Caco-2 (cell line): ENCODE results near the gene WFS1. TPM values are rescaled to one million over a fixed set of nuclear protein-coding genes. Genes with fewer than 3 reads are reported as not detected.

Experiments used
- BruUV-seq: library from RNA; stranded (reverse); fragments of 400-500 nt; replicated peaks from 2 replicates; lab custom pipeline; 2021; lab: Mats Ljungman, UMichigan
- CTCF ChIA-PET: fragments of 300-600 bp; sonication (Branson Sonifier 250); formaldehyde crosslinking; loops from one replicate; lab custom pipeline; 2022; ENCODE audit warnings: antibody characterized with exemption; lab: Charles Lee
- POLR2A ChIA-PET: fragments of 300-600 bp; sonication (Branson Sonifier 250); formaldehyde crosslinking; loops from one replicate; lab custom pipeline; 2022; ENCODE audit warnings: antibody characterized with exemption; lab: Charles Lee
- DNase-seq, 2 experiments: peaks; one replicate each; pipeline versions ENCODE4 v3.0.0 to v3.0.0-alpha.2; 2020 to 2022
- H3K27me3 ChIP-seq: replicated peaks from 2 replicates; pipeline ENCODE4 v1.6.0; 2011; ENCODE audit warnings: low read length; ENCODE audit not compliant: control insufficient read depth, insufficient read depth
- H3K36me3 ChIP-seq: 2 replicates; pipeline ENCODE4 v1.5.1; 2011; ENCODE audit warnings: low read length; ENCODE audit not compliant: control insufficient read depth, insufficient read depth
- H3K4me1 ChIP-seq: fragments of 250-450 bp; sonication (Bioruptor Pico); 2 replicates; pipeline ENCODE4 v1.5.1; 2020; ENCODE audit warnings: mild to moderate bottlenecking
- H3K4me3 ChIP-seq: 2 replicates; pipeline ENCODE4 v1.5.1; 2011; ENCODE audit warnings: low read depth, mild to moderate bottlenecking, control low read depth, low read length
- H3K9me3 ChIP-seq: fragments of 250-450 bp; sonication (Bioruptor Pico); 2 replicates; pipeline ENCODE4 v1.5.1; 2020; ENCODE audit warnings: mild to moderate bottlenecking, moderate library complexity
- H3K27ac Mint-ChIP-seq: one replicate; pipeline ENCODE4 v1.8.0; 2022; ENCODE audit warnings: mixed read lengths; ENCODE audit not compliant: unreplicated experiment
- H3K27me3 Mint-ChIP-seq: one replicate; pipeline ENCODE4 v1.8.0; 2022; ENCODE audit warnings: mixed read lengths; ENCODE audit not compliant: insufficient read depth, unreplicated experiment
- H3K36me3 Mint-ChIP-seq: one replicate; pipeline ENCODE4 v1.8.0; 2022; ENCODE audit warnings: mild to moderate bottlenecking, mixed read lengths; ENCODE audit not compliant: insufficient read depth, unreplicated experiment
- H3K4me1 Mint-ChIP-seq: one replicate; pipeline ENCODE4 v1.8.0; 2022; ENCODE audit warnings: low read depth, mixed read lengths; ENCODE audit not compliant: unreplicated experiment
- H3K4me3 Mint-ChIP-seq: one replicate; pipeline ENCODE4 v1.8.0; 2022; ENCODE audit warnings: mild to moderate bottlenecking, moderate library complexity, mixed read lengths; ENCODE audit not compliant: unreplicated experiment
- H3K9me3 Mint-ChIP-seq: one replicate; pipeline ENCODE4 v1.8.0; 2022; ENCODE audit warnings: mixed read lengths; ENCODE audit not compliant: unreplicated experiment
- CTCF ChIP-seq, 2 experiments: fragments of 200-600 bp in 1 of 2; IDR thresholded peaks; 1 replicate in 1 of 2; 2 replicates in 1 of 2; pipeline versions ENCODE4 v1.5.1 to v1.8.0; 2011 to 2022; ENCODE audit warnings: antibody characterized with exemption in 1 of 2, control low read depth in 1 of 2, inconsistent platforms in 1 of 2, low read depth in 1 of 2, low read length in 1 of 2, mild to moderate bottlenecking in 1 of 2, moderate library complexity in 1 of 2; ENCODE audit not compliant: insufficient read depth in 1 of 2, severe bottlenecking in 1 of 2, unreplicated experiment in 1 of 2
- intact Hi-C: fragments of 100-400 bp; cut with micrococcal nuclease; formaldehyde crosslinking; loops from one replicate; pipeline ENCODE4 v1.10.0; 2022; ENCODE audit not compliant: unreplicated experiment
- total RNA-seq: library from RNA; stranded (reverse); gene quantifications from 2 replicates; pipeline ENCODE4 v1.2.3, GENCODE V29; 2022

Gene WFS1
- total RNA-seq, 1 experiment from 2014 or later, result 24.9 TPM

GRCh38 chr4:6258741-6259140 lies 10.9 kb upstream of the WFS1 start:
- Histone ChIP-seq H3K4me3 (no peak overlapping the region), H3K27me3 (no peaks in the 10 kb centered on the region), H3K9me3 (no peaks in the 10 kb centered on the region), H3K4me1 (no peaks in the 10 kb centered on the region), H3K36me3 (no peaks in the 10 kb centered on the region)
- no peak overlapping the region for H3K4me3 Mint-ChIP-seq
- peaks cover 2% of the 10 kb centered on the region for H3K27me3 Mint-ChIP-seq
- ChIA-PET POLR2A (no interaction called here), CTCF (interaction anchor here (1.3 kb wide), 1 partner anchor 8 kb away, joined by 4 read pairs; no protein-coding TSS in a partner anchor)
- no peaks in the 10 kb centered on the region for H3K9me3 Mint-ChIP-seq
- no peak for TF ChIP-seq CTCF (IDR thresholded peaks at IDR 0.05; ENCODE audit: insufficient read depth in 1 of 2, low read depth in 1 of 2, low read length in 1 of 2, severe bottlenecking in 1 of 2, unreplicated experiment in 1 of 2)
- no peaks in the 10 kb centered on the region for H3K36me3 Mint-ChIP-seq
- H3K4me1 Mint-ChIP-seq, result no peaks in the 10 kb centered on the region
- no peak for DNase-seq
- intact Hi-C loops, result no loop called here
- H3K27ac Mint-ChIP-seq, result no peak overlapping the region
- no TSS peak for BruUV-seq

DNA sequence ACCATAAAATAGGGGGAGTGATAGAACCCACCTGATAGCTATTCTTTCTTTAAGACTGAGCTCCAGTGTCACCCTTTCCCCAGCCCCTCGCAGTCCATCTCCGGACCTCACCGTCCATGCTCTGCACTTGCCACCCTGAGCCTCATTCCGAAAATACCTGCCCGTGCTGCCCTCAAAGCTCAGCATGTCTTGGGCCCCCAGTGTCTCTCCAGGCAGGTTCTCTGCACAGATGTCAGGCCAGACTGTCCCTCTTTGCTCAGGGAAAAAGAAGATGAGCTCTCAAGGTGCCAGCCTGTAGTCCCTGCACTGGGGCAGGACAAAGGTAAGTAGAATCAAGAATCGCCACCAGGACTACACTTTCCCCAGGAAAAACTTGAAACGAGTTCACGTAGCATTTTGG lies 9.8 kb upstream of the WFS1 start:
- H3K4me1 Mint-ChIP-seq, result no peaks in the 10 kb centered on the region
- H3K9me3 Mint-ChIP-seq, result no peaks in the 10 kb centered on the region
- H3K27ac Mint-ChIP-seq, result no peak overlapping the region
- H3K27me3 ChIP-seq, result no peaks in the 10 kb centered on the region
- CTCF ChIA-PET, result interaction anchor here (0.7 to 1.2 kb wide), 4 partner anchors 9 to 95 kb away, joined by 3 to 5 read pairs (median 4); no protein-coding TSS in a partner anchor
- H3K4me1 ChIP-seq, result no peaks in the 10 kb centered on the region
- BruUV-seq, result no TSS peak
- no peak for TF ChIP-seq CTCF (IDR thresholded peaks at IDR 0.05; ENCODE audit: insufficient read depth in 1 of 2, low read depth in 1 of 2, low read length in 1 of 2, severe bottlenecking in 1 of 2, unreplicated experiment in 1 of 2)
- intact Hi-C loops, result no loop called here
- no peak overlapping the region for H3K4me3 Mint-ChIP-seq
- POLR2A ChIA-PET, result no interaction called here
- no peak for DNase-seq
- H3K36me3 Mint-ChIP-seq, result no peaks in the 10 kb centered on the region
- H3K9me3 ChIP-seq, result no peaks in the 10 kb centered on the region
- no peak overlapping the region for H3K4me3 ChIP-seq
- H3K27me3 Mint-ChIP-seq, result peaks cover 2% of the 10 kb centered on the region
- H3K36me3 ChIP-seq, result no peaks in the 10 kb centered on the region

- H3K4me3 Mint-ChIP-seq, result no peak overlapping the region
- BruUV-seq, result no TSS peak
These were observed 7.5 kb upstream of the WFS1 start for GRCh38 chr4:6262176-6262575.

More at GRCh38 chr4:6262176-6262575, 7.5 kb upstream of the WFS1 start:
- Mint-ChIP-seq H3K27ac (no peak overlapping the region), H3K36me3 (no peaks in the 10 kb centered on the region), H3K4me1 (no peaks in the 10 kb centered on the region), H3K9me3 (no peaks in the 10 kb centered on the region), H3K27me3 (peaks cover 3% of the 10 kb centered on the region)
- intact Hi-C loops, result no loop called here
- POLR2A ChIA-PET, result no interaction called here
- H3K4me3 ChIP-seq, result no peak overlapping the region
- H3K36me3 ChIP-seq, result no peaks in the 10 kb centered on the region
- CTCF ChIA-PET, result interaction anchor here (1.2 kb wide), 1 partner anchor 65 kb away, joined by 3 read pairs; no protein-coding TSS in a partner anchor
- no peak for TF ChIP-seq CTCF (IDR thresholded peaks at IDR 0.05; ENCODE audit: insufficient read depth in 1 of 2, low read depth in 1 of 2, low read length in 1 of 2, severe bottlenecking in 1 of 2, unreplicated experiment in 1 of 2)
- no peaks in the 10 kb centered on the region for H3K9me3 ChIP-seq
- H3K27me3 ChIP-seq, result no peaks in the 10 kb centered on the region
- no peaks in the 10 kb centered on the region for H3K4me1 ChIP-seq
- no peak for DNase-seq
